H9 (cell line): Measurements from ENCODE around the gene TACC2. TPM values are rescaled to one million over a fixed set of nuclear protein-coding genes. Genes with fewer than 3 reads are reported as not detected.

Experiments used
- DNase-seq: peaks from one replicate; pipeline ENCODE4 v3.0.0-alpha.2; 2017
- H2AFZ ChIP-seq: one replicate; pipeline ENCODE4 v1.6.1; 2013; ENCODE audit warnings: mild to moderate bottlenecking, low read length, control low read depth, moderate library complexity
- H2AK5ac ChIP-seq: 2 replicates; pipeline ENCODE4 v1.6.1; 2013; ENCODE audit warnings: low read length, control low read depth, mixed read lengths; ENCODE audit not compliant: insufficient read length
- H2BK120ac ChIP-seq: one replicate; pipeline ENCODE4 v1.6.1; 2013; ENCODE audit warnings: low read depth, mild to moderate bottlenecking, low read length, control low read depth, inconsistent platforms; ENCODE audit not compliant: poor library complexity, severe bottlenecking
- H2BK12ac ChIP-seq: 2 replicates; pipeline ENCODE4 v1.6.1; 2013; ENCODE audit warnings: low read length, control low read depth, mixed read lengths, low read depth; ENCODE audit not compliant: insufficient read length
- H2BK15ac ChIP-seq: 2 replicates; pipeline ENCODE4 v1.6.1; 2013; ENCODE audit warnings: low read depth, low read length, control low read depth
- H2BK20ac ChIP-seq: one replicate; pipeline ENCODE4 v1.6.1; 2013; ENCODE audit warnings: low read depth, mild to moderate bottlenecking, low read length, control low read depth, inconsistent platforms; ENCODE audit not compliant: poor library complexity, severe bottlenecking
- H2BK5ac ChIP-seq: 2 replicates; pipeline ENCODE4 v1.6.1; 2013; ENCODE audit warnings: low read length, control low read depth, mixed read lengths; ENCODE audit not compliant: insufficient read length
- H3K14ac ChIP-seq: 2 replicates; pipeline ENCODE4 v1.6.1; 2013; ENCODE audit warnings: low read length, control low read depth; ENCODE audit not compliant: insufficient read depth
- H3K18ac ChIP-seq: 2 replicates; pipeline ENCODE4 v1.6.1; 2013; ENCODE audit warnings: low read depth, mild to moderate bottlenecking, mixed read lengths, low read length, control low read depth; ENCODE audit not compliant: insufficient read length
- H3K23ac ChIP-seq: 2 replicates; pipeline ENCODE4 v1.6.1; 2013; ENCODE audit warnings: low read length, control low read depth, mixed read lengths, low read depth; ENCODE audit not compliant: insufficient read length
- H3K23me2 ChIP-seq: 2 replicates; pipeline ENCODE4 v1.6.1; 2013; ENCODE audit warnings: low read depth, mild to moderate bottlenecking, mixed read lengths, low read length, control low read depth; ENCODE audit not compliant: insufficient read length, poor library complexity, severe bottlenecking
- H3K27ac ChIP-seq: 2 replicates; pipeline ENCODE4 v1.5.1; 2013; ENCODE audit warnings: low read length, control low read depth, mixed read lengths, low read depth; ENCODE audit not compliant: insufficient read length
- H3K27me3 ChIP-seq: 2 replicates; pipeline ENCODE4 v1.6.1; 2013; ENCODE audit warnings: low read length, control low read depth, inconsistent platforms; ENCODE audit not compliant: insufficient read depth
- H3K4ac ChIP-seq: 2 replicates; pipeline ENCODE4 v1.6.1; 2013; ENCODE audit warnings: low read depth, mild to moderate bottlenecking, control low read depth, inconsistent platforms, low read length, moderate library complexity
- H3K4me1 ChIP-seq: 2 replicates; pipeline ENCODE4 v1.6.1; 2013; ENCODE audit warnings: low read length, control low read depth, inconsistent platforms; ENCODE audit not compliant: insufficient read depth
- H3K4me2 ChIP-seq: 2 replicates; pipeline ENCODE4 v1.6.1; 2013; ENCODE audit warnings: low read length, control low read depth, mixed read lengths; ENCODE audit not compliant: insufficient read length, insufficient read depth
- H3K56ac ChIP-seq: 2 replicates; pipeline ENCODE4 v1.6.1; 2013; ENCODE audit warnings: low read depth, mild to moderate bottlenecking, mixed read lengths, low read length, control low read depth; ENCODE audit not compliant: insufficient read length
- H3K79me1 ChIP-seq: 2 replicates; pipeline ENCODE4 v1.6.1; 2013; ENCODE audit warnings: low read depth, mild to moderate bottlenecking, moderate library complexity, low read length, control low read depth, inconsistent platforms; ENCODE audit not compliant: insufficient read depth, poor library complexity, severe bottlenecking
- H3K79me2 ChIP-seq: 2 replicates; pipeline ENCODE4 v1.6.1; 2013; ENCODE audit warnings: low read length, control low read depth, inconsistent platforms; ENCODE audit not compliant: insufficient read depth
- H3K9ac ChIP-seq: 2 replicates; pipeline ENCODE4 v1.6.1; 2013; ENCODE audit warnings: low read length, control low read depth, mixed read lengths; ENCODE audit not compliant: insufficient read length; ENCODE audit errors: extremely low read depth
- H3K9me3 ChIP-seq: one replicate; pipeline ENCODE4 v1.6.1; 2013; ENCODE audit warnings: low read depth, low read length, inconsistent platforms; ENCODE audit not compliant: control insufficient read depth
- H3T11ph ChIP-seq: one replicate; pipeline ENCODE4 v1.6.1; 2013; ENCODE audit warnings: mild to moderate bottlenecking, low read length, control low read depth, inconsistent platforms
- H4K20me1 ChIP-seq: one replicate; pipeline ENCODE4 v1.6.1; 2013; ENCODE audit not compliant: control insufficient read depth, insufficient read length, insufficient read depth
- H4K5ac ChIP-seq: 2 replicates; pipeline ENCODE4 v1.6.1; 2013; ENCODE audit warnings: low read depth, mild to moderate bottlenecking, mixed read lengths, low read length, control low read depth; ENCODE audit not compliant: insufficient read length
- H4K8ac ChIP-seq: replicated peaks from 2 replicates; pipeline ENCODE4 v1.6.1; 2013; ENCODE audit warnings: low read length, control low read depth, mixed read lengths, low read depth; ENCODE audit not compliant: insufficient read length
- H4K91ac ChIP-seq: 2 replicates; pipeline ENCODE4 v1.6.1; 2013; ENCODE audit warnings: low read depth, mild to moderate bottlenecking, moderate library complexity, mixed read lengths, low read length, control low read depth; ENCODE audit not compliant: insufficient read length
- H3K27ac Mint-ChIP-seq, 3 experiments: 2 replicates in 2 of 3; 3 replicates in 1 of 3; pipeline ENCODE4 v1.8.0; 2020 to 2021; ENCODE audit warnings: mixed read lengths in 3 of 3, mild to moderate bottlenecking in 1 of 3, moderate library complexity in 1 of 3
- H3K27me3 Mint-ChIP-seq: 2 replicates; pipeline ENCODE4 v1.8.0; 2021; ENCODE audit warnings: low read depth, mild to moderate bottlenecking, moderate library complexity, mixed read lengths
- H3K36me3 Mint-ChIP-seq, 3 experiments: 2 replicates in 2 of 3; 3 replicates in 1 of 3; pipeline ENCODE4 v1.8.0; 2020 to 2021; ENCODE audit warnings: low read depth in 3 of 3, mixed read lengths in 3 of 3; ENCODE audit not compliant: insufficient read depth in 1 of 3
- H3K4me1 Mint-ChIP-seq, 2 experiments: 2 replicates each; pipeline ENCODE4 v1.8.0; 2020; ENCODE audit warnings: mixed read lengths in 2 of 2
- H3K4me3 Mint-ChIP-seq, 2 experiments: 2 replicates in 1 of 2; 3 replicates in 1 of 2; pipeline ENCODE4 v1.8.0; 2020 to 2021; ENCODE audit warnings: mild to moderate bottlenecking in 2 of 2, mixed read lengths in 2 of 2, moderate library complexity in 1 of 2
- H3K9me3 Mint-ChIP-seq, 2 experiments: 2 replicates in 1 of 2; 3 replicates in 1 of 2; pipeline ENCODE4 v1.8.0; 2020; ENCODE audit warnings: mild to moderate bottlenecking in 2 of 2, mixed read lengths in 2 of 2, moderate library complexity in 1 of 2
- CTCF ChIP-seq: fragments of 200-600 bp; sonication (generic); conservative IDR thresholded peaks from 3 replicates; pipeline ENCODE4 v1.8.0; 2021; ENCODE audit warnings: antibody characterized with exemption, mild to moderate bottlenecking
- WGBS: extraction: QIAGEN DNeasy Blood & Tissue Kit; methylation state at CpG from one replicate; pipeline ENCODE4 v1.1.7; 2013; ENCODE audit warnings: missing lambda C conversion rate, low lambda C conversion rate, mixed read lengths; ENCODE audit not compliant: insufficient read length; ENCODE audit errors: extremely low coverage; 5-methylcytosine and 5-hydroxymethylcytosine counted together
- total RNA-seq: library from RNA; stranded (reverse); gene quantifications from 2 replicates; pipeline ENCODE4 v1.2.1, GENCODE V29; 2021

TACC2 gene
- total RNA-seq, 1 experiment from 2014 or later = 58.1 TPM

- Histone ChIP-seq H3K27ac (no peak overlapping the region), H2BK120ac (no peak overlapping the region), H4K8ac (no peak overlapping the region), H3K79me1 (no peaks in the 10 kb centered on the region), H2BK5ac (no peak overlapping the region), H3K79me2 (no peaks in the 10 kb centered on the region), H4K5ac (no peak overlapping the region), H3K23me2 (no peaks in the 10 kb centered on the region), H3K4me1 (no peaks in the 10 kb centered on the region), H2BK15ac (no peak overlapping the region), H2BK12ac (no peak overlapping the region), H3K9ac (no peak overlapping the region), H3K18ac (no peak overlapping the region), H2BK20ac (no peak overlapping the region), H3K23ac (no peak overlapping the region), H2AFZ (no peak overlapping the region), H2AK5ac (no peak overlapping the region), H3K14ac (no peak overlapping the region), H3K56ac (no peak overlapping the region), H3K4me2 (no peak overlapping the region), H3T11ph (no peak overlapping the region), H3K9me3 (no peaks in the 10 kb centered on the region), H3K4ac (no peak overlapping the region), H4K20me1 (no peaks in the 10 kb centered on the region), H3K27me3 (no peaks in the 10 kb centered on the region), H4K91ac (no peak overlapping the region)
- no peaks in the 10 kb centered on the region for H3K9me3 Mint-ChIP-seq
- H3K36me3 Mint-ChIP-seq = no peaks in the 10 kb centered on the region; a peak in 2 of 7 replicates
- H3K4me1 Mint-ChIP-seq = no peaks in the 10 kb centered on the region
- no peak overlapping the region for H3K4me3 Mint-ChIP-seq
- no peak for TF ChIP-seq CTCF
- H3K27ac Mint-ChIP-seq = no peak overlapping the region
- no CpG with 5 or more reads among the region's 9 CpGs for WGBS
- DNase-seq = no peak
- peaks cover 1% of the 10 kb centered on the region; the same call in 1 of the 2 replicates for H3K27me3 Mint-ChIP-seq
These were observed 100.5 kb downstream of the TACC2 start for GRCh38 chr10:122089311-122090017.
